Measurements from ENCODE around the gene LTA. TPM values are rescaled to one million over a fixed set of nuclear protein-coding genes. Genes with fewer than 3 reads are reported as not detected.

Gene LTA
- total and polyA plus RNA-seq, 3 experiments from 2014 or later, result 23.3 to 854 (median 839) TPM

GRCh38 chr6:31530659-31531058, 41.4 kb upstream of the LTA start:
- H3K27me3 ChIP-seq (ENCODE audit: insufficient read depth, low read length, poor library complexity, severe bottlenecking), result no peaks in the 10 kb centered on the region
- Mint-ChIP-seq H3K9me3 (no peaks in the 10 kb centered on the region), H3K4me3 (no peak overlapping the region), H3K27ac (peak overlapping the region in 3 of 8 donors; percentile 12 to 68 (median 61)), H3K4me1 (peaks cover 15 to 32% (median 23%) of the 10 kb centered on the region in 3 donors), H3K27me3 (no peaks in the 10 kb centered on the region), H3K36me3 (peaks cover 7 to 65% (median 20%) of the 10 kb centered on the region in 3 donors)
- no peak for DNase-seq
- CTCF ChIA-PET, result no interaction called here
- H3K36me3 ChIP-seq (ENCODE audit: insufficient read depth, low read length), result peaks cover 48% of the 10 kb centered on the region
- POLR2A ChIA-PET, result no interaction called here
- H3K4me1 ChIP-seq (ENCODE audit: insufficient read depth, low read length), result no peaks in the 10 kb centered on the region
- H3K9me3 ChIP-seq (ENCODE audit: low read length), result no peaks in the 10 kb centered on the region
- H3K27ac ChIP-seq (ENCODE audit: low read depth, low read length), result no peak overlapping the region
- H3K4me3 ChIP-seq (ENCODE audit: low read length), result no peak overlapping the region

- peaks cover 17 to 37% (median 28%) of the 10 kb centered on the region in 3 donors for H3K4me1 Mint-ChIP-seq
- POLR2A ChIA-PET, result no interaction called here
- no peak for DNase-seq
- CTCF ChIA-PET, result no interaction called here
- H3K27ac ChIP-seq (ENCODE audit: low read depth, low read length), result no peak overlapping the region
- H3K27me3 Mint-ChIP-seq, result no peaks in the 10 kb centered on the region
- H3K4me3 ChIP-seq (ENCODE audit: low read length), result no peak overlapping the region
- H3K36me3 ChIP-seq (ENCODE audit: insufficient read depth, low read length), result peaks cover 53% of the 10 kb centered on the region
- no peak overlapping the region for H3K4me3 Mint-ChIP-seq
- H3K27me3 ChIP-seq (ENCODE audit: insufficient read depth, low read length, poor library complexity, severe bottlenecking), result no peaks in the 10 kb centered on the region
- H3K9me3 Mint-ChIP-seq, result no peaks in the 10 kb centered on the region
- no peak overlapping the region for H3K27ac Mint-ChIP-seq
- peaks cover 3% of the 10 kb centered on the region for H3K4me1 ChIP-seq (ENCODE audit: insufficient read depth, low read length)
- peaks cover 12 to 70% (median 25%) of the 10 kb centered on the region in 3 donors for H3K36me3 Mint-ChIP-seq
- no peaks in the 10 kb centered on the region for H3K9me3 ChIP-seq (ENCODE audit: low read length)
These were observed 40.9 kb upstream of the LTA start for GRCh38 chr6:31531162-31531561.

GRCh38 chr6:31531771-31532643, 40.1 kb upstream of the LTA start:
- Mint-ChIP-seq H3K4me3 (no peak overlapping the region), H3K36me3 (peaks cover 14 to 78% (median 31%) of the 10 kb centered on the region in 3 donors), H3K4me1 (peaks cover 22 to 43% (median 33%) of the 10 kb centered on the region in 3 donors), H3K9me3 (no peaks in the 10 kb centered on the region), H3K27ac (peak overlapping the region in 4 of 8 donors; percentile 50 to 62 (median 58)), H3K27me3 (no peaks in the 10 kb centered on the region)
- no peak overlapping the region for H3K4me3 ChIP-seq (ENCODE audit: low read length)
- H3K27ac ChIP-seq (ENCODE audit: low read depth, low read length), result no peak overlapping the region
- H3K9me3 ChIP-seq (ENCODE audit: low read length), result no peaks in the 10 kb centered on the region
- CTCF ChIA-PET, result no interaction called here
- H3K27me3 ChIP-seq (ENCODE audit: insufficient read depth, low read length, poor library complexity, severe bottlenecking), result no peaks in the 10 kb centered on the region
- no peak for DNase-seq
- H3K36me3 ChIP-seq (ENCODE audit: insufficient read depth, low read length), result peaks cover 60% of the 10 kb centered on the region
- peaks cover 3% of the 10 kb centered on the region for H3K4me1 ChIP-seq (ENCODE audit: insufficient read depth, low read length)
- POLR2A ChIA-PET, result no interaction called here

- Histone ChIP-seq H3K27ac (ENCODE audit: low read depth, low read length) (no peak overlapping the region), H3K27me3 (ENCODE audit: insufficient read depth, low read length, poor library complexity, severe bottlenecking) (no peaks in the 10 kb centered on the region), H3K9me3 (ENCODE audit: low read length) (no peaks in the 10 kb centered on the region), H3K4me1 (ENCODE audit: insufficient read depth, low read length) (peaks cover 3% of the 10 kb centered on the region), H3K36me3 (ENCODE audit: insufficient read depth, low read length) (peaks cover 60% of the 10 kb centered on the region), H3K4me3 (ENCODE audit: low read length) (no peak overlapping the region)
- no peak for DNase-seq
- H3K4me3 Mint-ChIP-seq, result no peak overlapping the region
- ChIA-PET CTCF (no interaction called here), POLR2A (no interaction called here)
- H3K4me1 Mint-ChIP-seq, result peaks cover 25 to 48% (median 33%) of the 10 kb centered on the region in 3 donors
- peak overlapping the region in 6 of 8 donors; percentile 55 to 75 (median 64) for H3K27ac Mint-ChIP-seq
- H3K27me3 Mint-ChIP-seq, result no peaks in the 10 kb centered on the region
- no peaks in the 10 kb centered on the region for H3K9me3 Mint-ChIP-seq
- peaks cover 14 to 83% (median 31%) of the 10 kb centered on the region in 3 donors for H3K36me3 Mint-ChIP-seq
These were observed 39.2 kb upstream of the LTA start for GRCh38 chr6:31532644-31533454.

GRCh38 chr6:31533455-31533841, 38.6 kb upstream of the LTA start:
- Histone ChIP-seq H3K4me1 (ENCODE audit: insufficient read depth, low read length) (peaks cover 9% of the 10 kb centered on the region), H3K4me3 (ENCODE audit: low read length) (no peak overlapping the region), H3K27ac (ENCODE audit: low read depth, low read length) (no peak overlapping the region), H3K9me3 (ENCODE audit: low read length) (no peaks in the 10 kb centered on the region), H3K27me3 (ENCODE audit: insufficient read depth, low read length, poor library complexity, severe bottlenecking) (no peaks in the 10 kb centered on the region), H3K36me3 (ENCODE audit: insufficient read depth, low read length) (peaks cover 65% of the 10 kb centered on the region)
- POLR2A ChIA-PET, result no interaction called here
- Mint-ChIP-seq H3K4me1 (peaks cover 29 to 52% (median 38%) of the 10 kb centered on the region in 3 donors), H3K4me3 (no peak overlapping the region), H3K27me3 (no peaks in the 10 kb centered on the region), H3K9me3 (no peaks in the 10 kb centered on the region), H3K36me3 (peaks cover 14 to 85% (median 31%) of the 10 kb centered on the region in 3 donors), H3K27ac (peak overlapping the region in 3 of 8 donors; percentile 62 to 75 (median 66))
- DNase-seq, result no peak
- CTCF ChIA-PET, result interaction anchor here (0.9 kb wide), 1 partner anchor 65 kb away, joined by 3 read pairs; no protein-coding TSS in a partner anchor

- H3K4me1 Mint-ChIP-seq, result peaks cover 35 to 58% (median 43%) of the 10 kb centered on the region in 3 donors
- H3K27ac Mint-ChIP-seq, result peak overlapping the region in 3 of 8 donors; percentile 46 to 58 (median 50)
- H3K4me3 Mint-ChIP-seq, result no peak overlapping the region
- no peak overlapping the region for H3K27ac ChIP-seq (ENCODE audit: low read depth, low read length)
- peaks cover 71% of the 10 kb centered on the region for H3K36me3 ChIP-seq (ENCODE audit: insufficient read depth, low read length)
- peaks cover 14% of the 10 kb centered on the region for H3K4me1 ChIP-seq (ENCODE audit: insufficient read depth, low read length)
- H3K27me3 ChIP-seq (ENCODE audit: insufficient read depth, low read length, poor library complexity, severe bottlenecking), result no peaks in the 10 kb centered on the region
- POLR2A ChIA-PET, result interaction anchor here (0.5 kb wide), 1 partner anchor 68 kb away, joined by 5 read pairs; no protein-coding TSS in a partner anchor
- no peaks in the 10 kb centered on the region for H3K9me3 Mint-ChIP-seq
- no peaks in the 10 kb centered on the region for H3K27me3 Mint-ChIP-seq
- peaks cover 14 to 89% (median 36%) of the 10 kb centered on the region in 3 donors for H3K36me3 Mint-ChIP-seq
- H3K9me3 ChIP-seq (ENCODE audit: low read length), result no peaks in the 10 kb centered on the region
- H3K4me3 ChIP-seq (ENCODE audit: low read length), result no peak overlapping the region
- DNase-seq, result no peak
- CTCF ChIA-PET, result interaction anchor here (0.9 kb wide), 1 partner anchor 65 kb away, joined by 3 read pairs; no protein-coding TSS in a partner anchor
These were observed 38.1 kb upstream of the LTA start for GRCh38 chr6:31534011-31534410.

GRCh38 chr6:31534521-31535040, 37.5 kb upstream of the LTA start:
- Mint-ChIP-seq H3K27ac (peak overlapping the region in 1 of 8 donors; percentile 58), H3K4me3 (peak overlapping the region in 1 of 7 donors; percentile 35), H3K4me1 (peaks cover 40 to 64% (median 49%) of the 10 kb centered on the region in 3 donors), H3K36me3 (peaks cover 17 to 91% (median 42%) of the 10 kb centered on the region in 3 donors), H3K27me3 (no peaks in the 10 kb centered on the region), H3K9me3 (no peaks in the 10 kb centered on the region)
- no peaks in the 10 kb centered on the region for H3K9me3 ChIP-seq (ENCODE audit: low read length)
- no peak for DNase-seq
- peaks cover 77% of the 10 kb centered on the region for H3K36me3 ChIP-seq (ENCODE audit: insufficient read depth, low read length)
- ChIA-PET POLR2A (interaction anchor here (0.5 kb wide), 1 partner anchor 67 kb away, joined by 5 read pairs; no protein-coding TSS in a partner anchor), CTCF (interaction anchor here (0.9 kb wide), 1 partner anchor 64 kb away, joined by 3 read pairs; no protein-coding TSS in a partner anchor)
- peaks cover 20% of the 10 kb centered on the region for H3K4me1 ChIP-seq (ENCODE audit: insufficient read depth, low read length)
- H3K27ac ChIP-seq (ENCODE audit: low read depth, low read length), result no peak overlapping the region
- no peak overlapping the region for H3K4me3 ChIP-seq (ENCODE audit: low read length)
- H3K27me3 ChIP-seq (ENCODE audit: insufficient read depth, low read length, poor library complexity, severe bottlenecking), result no peaks in the 10 kb centered on the region
